Stimulated activated CD4-positive, alpha-beta T cell treated with anti-CD3 and anti-CD28 coated beads, TNF-alpha, amount 100 ng/mL, for 48 hours (primary cell): ENCODE measurements around the gene IRF7.

ENCODE experiments used
- DNase-seq, 3 donors: peaks; one replicate each; pipeline ENCODE4 v3.0.0-alpha.2; 2020; ENCODE audit warnings: low read depth in 3 of 3

Gene IRF7

GRCh38 chr11:640021-640706, 24.4 kb upstream of the IRF7 start:
- no peak for DNase-seq

DNA sequence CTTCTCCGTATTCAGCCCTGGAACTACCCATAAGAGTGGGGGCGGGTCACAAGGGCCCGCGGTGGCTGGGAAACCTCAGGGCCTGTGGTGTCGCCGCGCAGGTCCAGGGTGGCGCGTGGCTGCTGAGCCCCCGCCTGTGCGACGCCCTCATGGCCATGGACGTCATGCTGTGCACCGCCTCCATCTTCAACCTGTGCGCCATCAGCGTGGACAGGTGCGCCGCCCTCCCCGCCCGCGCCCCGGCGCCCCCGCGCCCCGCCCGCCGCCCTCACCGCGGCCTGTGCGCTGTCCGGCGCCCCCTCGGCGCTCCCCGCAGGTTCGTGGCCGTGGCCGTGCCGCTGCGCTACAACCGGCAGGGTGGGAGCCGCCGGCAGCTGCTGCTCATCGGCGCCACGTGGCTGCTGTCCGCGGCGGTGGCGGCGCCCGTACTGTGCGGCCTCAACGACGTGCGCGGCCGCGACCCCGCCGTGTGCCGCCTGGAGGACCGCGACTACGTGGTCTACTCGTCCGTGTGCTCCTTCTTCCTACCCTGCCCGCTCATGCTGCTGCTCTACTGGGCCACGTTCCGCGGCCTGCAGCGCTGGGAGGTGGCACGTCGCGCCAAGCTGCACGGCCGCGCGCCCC, 23.7 kb upstream of the IRF7 start:
- DNase-seq: no peak

DNA sequence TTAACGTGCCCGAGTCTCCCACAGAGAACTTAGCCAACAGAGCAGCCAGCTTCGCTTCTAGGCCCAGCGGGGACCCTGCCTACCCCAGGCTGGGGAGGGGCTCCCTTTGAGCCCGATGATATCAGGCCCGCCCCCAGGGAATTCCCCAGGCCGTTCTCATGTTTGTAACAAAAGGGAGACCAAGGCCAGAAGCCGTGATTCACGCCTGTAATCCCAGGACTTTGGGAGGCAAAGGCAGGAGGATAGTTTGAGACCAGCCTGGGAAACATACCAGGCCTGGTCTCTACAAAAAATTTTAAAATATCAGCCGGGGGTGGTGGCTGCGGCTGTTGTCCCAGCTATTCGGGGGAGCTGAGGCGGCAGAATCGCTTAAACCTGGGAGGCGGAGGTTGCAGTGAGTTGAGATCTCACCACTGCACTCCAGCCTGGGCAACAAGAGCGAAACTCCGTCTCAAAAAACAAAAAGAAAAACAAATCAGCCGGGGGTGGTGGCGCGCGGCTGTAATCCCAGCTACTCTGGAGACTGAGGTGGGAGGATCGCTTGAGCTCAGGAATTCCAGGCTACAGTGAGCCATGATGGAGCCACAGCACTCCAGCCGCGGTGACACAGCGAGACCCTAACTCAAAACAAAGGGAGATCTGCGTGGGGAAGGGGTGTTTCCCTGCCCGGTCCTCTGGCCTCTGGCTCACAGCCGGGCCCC, 23.0 kb upstream of the IRF7 start:
- no peak for DNase-seq

DNA sequence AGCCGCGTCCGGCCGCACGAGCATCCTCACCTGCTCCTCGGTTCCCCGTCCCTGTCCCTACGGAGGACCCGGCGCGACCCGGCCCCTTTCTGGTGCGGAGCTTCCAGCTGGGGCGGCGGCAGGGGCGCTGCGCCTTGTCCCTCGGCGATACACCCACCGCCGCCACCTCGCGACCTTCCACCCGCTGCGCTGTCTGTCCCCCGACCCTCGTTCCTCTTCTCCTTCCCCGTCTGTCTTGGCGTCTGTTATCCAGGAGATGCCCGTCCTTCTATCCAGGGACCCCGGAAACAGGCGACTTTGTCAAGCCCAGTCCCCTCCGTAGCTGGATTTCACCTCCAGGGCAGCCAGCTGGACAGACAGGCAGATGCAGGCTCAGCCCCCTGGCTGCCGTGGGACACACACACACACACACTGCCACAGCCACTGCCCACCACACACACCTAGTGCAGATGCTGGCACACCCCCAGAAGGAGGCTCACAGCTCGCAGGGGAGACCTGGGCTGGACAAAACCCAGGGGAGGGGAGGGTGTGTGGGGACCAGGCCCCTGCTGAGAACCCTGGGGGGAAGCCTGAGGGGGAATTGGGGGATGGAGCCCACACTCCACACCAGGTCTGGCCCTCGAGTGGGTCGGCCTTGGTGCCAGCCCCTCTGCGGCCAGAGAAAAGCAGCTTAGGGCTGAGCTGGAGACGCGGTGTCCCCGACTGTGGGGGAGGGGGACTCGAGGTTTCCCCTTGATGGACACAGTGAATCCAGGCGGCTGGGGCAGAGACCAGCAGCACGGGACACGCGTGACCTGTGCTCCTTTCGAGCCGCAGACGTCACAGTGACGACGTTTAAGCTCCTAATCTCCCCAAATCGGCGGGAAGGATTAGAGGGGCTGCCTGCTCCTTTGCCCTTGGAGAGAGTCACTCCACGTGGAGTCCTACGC, 22.1 kb upstream of the IRF7 start:
- no peak for DNase-seq

GRCh38 chr11:637333-637592, 21.5 kb upstream of the IRF7 start:
- DNase-seq: no peak

DNA sequence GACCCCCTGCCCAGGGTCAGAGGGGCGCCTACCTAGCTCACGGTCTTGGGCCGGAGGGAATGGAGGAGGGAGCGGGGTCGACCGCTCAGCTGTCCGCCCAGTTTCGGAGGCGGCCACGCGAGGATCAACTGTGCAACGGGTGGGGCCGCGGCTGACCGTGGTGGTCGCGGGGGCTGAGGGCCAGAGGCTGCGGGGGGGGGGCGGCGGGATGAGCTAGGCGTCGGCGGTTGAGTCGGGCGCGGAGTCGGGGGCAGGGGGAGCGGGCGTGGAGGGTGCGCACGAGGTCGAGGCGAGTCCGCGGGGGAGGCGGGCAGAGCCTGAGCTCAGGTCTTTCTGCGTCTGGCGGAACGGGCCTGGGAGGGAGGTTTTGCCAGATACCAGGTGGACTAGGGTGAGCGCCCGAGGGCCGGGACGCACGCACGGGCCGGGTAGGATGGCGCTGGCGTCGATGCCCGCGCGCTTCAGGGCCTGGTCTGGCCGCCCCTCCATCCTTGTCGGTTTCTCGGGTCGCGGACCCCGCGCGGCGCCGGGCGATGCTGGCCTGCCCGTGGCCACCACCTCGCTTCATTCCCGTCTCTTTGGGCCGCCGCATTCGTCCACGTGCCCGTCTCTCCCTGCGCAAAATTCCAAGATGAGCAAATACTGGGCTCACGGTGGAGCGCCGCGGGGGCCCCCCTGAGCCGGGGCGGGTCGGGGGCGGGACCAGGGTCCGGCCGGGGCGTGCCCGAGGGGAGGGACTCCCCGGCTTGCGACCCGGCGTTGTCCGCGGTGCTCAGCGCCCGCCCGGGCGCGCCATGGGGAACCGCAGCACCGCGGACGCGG, 21.0 kb upstream of the IRF7 start, which contains the start of gene DRD4:
TSS of gene DRD4 (plus strand) at position 759 of the 822 bp plus-strand sequence. CDS start at position 795, 36 bp downstream.
- DNase-seq: no peak

DNA sequence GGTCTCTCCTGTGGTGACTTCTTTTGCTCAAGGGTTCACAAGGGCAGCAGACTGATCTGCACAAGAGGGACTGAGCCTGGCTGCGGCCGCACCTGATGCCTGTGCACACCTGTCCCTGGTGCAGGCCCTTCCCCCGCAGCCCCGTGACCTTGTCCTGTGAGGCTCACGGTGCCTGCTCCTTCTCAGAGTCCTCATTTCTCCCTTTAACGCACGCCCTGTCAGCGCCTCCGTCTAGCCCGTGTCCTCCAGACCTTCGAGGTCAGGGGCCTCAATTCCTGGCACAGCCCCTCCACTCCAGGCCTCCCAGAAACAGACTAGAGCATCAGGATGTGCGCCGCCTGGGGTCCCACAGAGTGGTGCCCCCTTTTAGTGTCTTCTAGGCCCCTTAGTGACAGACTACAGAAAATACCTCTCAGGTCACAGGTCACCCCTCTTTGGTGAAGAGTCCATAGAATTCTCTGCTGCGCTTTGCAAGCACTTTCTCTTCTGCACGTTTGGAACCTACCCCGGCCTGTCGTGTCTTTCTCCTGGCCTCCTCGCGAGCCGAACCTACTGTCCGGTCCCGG, 20.3 kb upstream of the IRF7 start:
- no peak for DNase-seq

DNA sequence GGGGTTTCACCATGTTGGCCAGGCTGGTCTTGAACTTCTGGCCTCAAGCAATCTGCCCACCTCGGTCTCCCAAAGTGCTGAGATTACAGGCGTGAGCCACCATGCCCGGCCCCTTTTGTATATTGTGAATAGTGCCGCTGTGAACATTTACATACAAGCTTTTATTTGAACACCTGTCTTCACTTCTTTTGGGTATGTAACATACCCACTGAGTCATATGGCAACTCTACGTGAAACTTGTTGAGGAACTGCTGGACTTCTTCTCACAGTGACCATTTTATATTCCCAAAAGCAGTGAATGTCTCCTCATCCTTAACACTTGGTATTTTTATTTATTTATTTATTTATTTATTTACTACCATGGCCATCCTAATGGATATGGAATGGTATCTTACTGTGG, 15.1 kb upstream of the IRF7 start:
- DNase-seq: no peak

- DNase-seq: no peak
These were observed 13.5 kb upstream of the IRF7 start for GRCh38 chr11:629237-629583.

GRCh38 chr11:628056-628455, 12.3 kb upstream of the IRF7 start:
- no peak for DNase-seq

DNA sequence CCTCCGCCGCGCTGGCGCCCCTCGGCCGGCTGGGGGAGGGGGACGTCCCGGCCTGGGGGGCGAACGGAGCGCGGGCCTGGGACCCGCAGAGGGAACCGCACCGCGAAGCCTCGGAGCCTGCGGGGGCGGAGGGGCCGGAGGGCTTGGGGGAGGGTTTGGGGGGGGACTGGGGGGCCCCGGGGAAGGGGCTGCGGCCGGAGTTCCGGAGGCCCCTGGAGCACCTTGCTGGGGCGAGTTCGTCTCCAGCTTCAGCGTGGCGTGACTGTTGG, 11.5 kb upstream of the IRF7 start:
- DNase-seq: no peak

DNA sequence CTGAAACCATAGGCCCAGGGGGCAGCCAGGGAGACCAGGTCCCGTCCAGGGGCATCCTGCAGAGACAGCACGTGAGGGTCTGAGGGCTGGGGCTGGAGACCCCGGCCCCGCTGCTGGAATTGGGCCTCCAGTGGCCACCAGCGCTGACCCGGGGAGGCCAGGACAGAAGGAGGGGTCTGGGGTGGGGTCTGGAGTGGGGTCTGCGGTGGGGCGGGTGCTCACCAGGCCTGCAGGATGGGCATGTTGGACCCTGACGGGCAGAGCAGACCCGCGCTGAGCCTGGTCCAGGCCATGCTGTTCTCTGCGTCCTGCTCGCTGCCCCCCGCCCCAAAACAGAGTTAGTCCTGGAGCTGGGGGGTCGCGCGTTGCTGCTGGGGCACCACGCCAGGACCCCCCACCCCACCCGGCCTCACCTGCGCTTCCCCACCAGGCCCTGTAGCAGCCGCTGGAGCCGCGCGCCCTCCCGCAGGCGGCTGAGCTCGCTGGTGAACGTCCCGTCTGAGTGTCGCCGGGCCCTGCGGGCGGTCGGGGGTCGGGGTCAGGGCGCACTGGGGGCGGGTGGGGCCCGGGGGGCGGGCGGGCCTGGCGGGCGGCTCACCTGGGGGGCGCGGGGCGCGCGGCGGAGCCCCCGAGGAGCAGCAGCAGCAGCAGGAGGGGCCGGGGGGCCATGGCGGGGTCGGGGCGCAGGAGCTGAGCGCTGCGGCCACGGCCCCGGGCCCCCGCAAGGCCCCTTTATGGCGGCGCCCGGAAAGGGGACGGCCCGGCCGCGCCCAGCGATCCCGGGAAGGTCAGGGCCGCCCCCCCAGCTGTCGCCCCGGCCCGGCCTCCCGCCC, 10.9 kb upstream of the IRF7 start, which contains the start of gene SCT:
TSS of gene SCT (minus strand) at position 707 of the 833 bp plus-strand sequence. CDS start at position 669, 38 bp downstream.
- no peak for DNase-seq

GRCh38 chr11:625636-626268, 10.0 kb upstream of the IRF7 start:
- no peak for DNase-seq

GRCh38 chr11:624705-625635, 9.2 kb upstream of the IRF7 start, which contains the start of gene CDHR5:
Gene CDHR5, minus strand, starts transcription at chr11:624955. Its CDS starts 53 bp downstream, at chr11:624902.
- DNase-seq: no peak

GRCh38 chr11:623999-624704, 8.4 kb upstream of the IRF7 start:
- DNase-seq: no peak

GRCh38 chr11:623349-623869, 7.7 kb upstream of the IRF7 start:
- DNase-seq: no peak

DNA sequence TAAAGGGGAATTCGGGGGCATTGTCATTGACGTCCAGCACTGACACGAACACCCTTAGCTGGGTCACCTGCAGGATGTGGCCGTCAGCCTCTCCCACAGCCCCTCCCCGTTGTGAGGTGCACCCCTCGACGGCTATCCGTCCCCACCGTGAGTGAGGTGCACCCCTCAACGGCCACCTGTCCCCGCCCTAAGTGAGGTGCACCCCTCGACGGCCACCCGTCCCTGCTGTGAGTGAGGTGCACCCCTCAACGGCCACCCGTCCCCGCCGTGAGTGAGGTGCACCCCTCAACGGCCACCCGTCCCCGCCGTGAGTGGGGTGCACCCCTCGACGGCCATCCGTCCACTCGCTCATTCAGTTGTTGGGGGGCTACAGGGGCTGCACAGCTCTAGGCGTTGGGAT, 6.1 kb upstream of the IRF7 start:
- DNase-seq: no peak
